ENCODE results near the gene CD1B.
"Not testable (repeated sequence)": the region's sequence is repeated elsewhere in the genome, so short reads cannot be mapped to it uniquely, and the experiment has no call there.

The CD1B gene

GRCh38 chr1:158283965-158284364, 47.4 kb downstream of the CD1B start:
- Histone ChIP-seq H3K9me3 (ENCODE audit: insufficient read depth, low read depth, low read length) (peaks cover 2% of the 10 kb centered on the region; the same call in 1 of the 2 replicates), H3K4me2 (ENCODE audit: low read depth, low read length, poor library complexity, severe bottlenecking) (peak overlapping the region; percentile 7), H3F3A (ENCODE audit: low read depth) (no peaks in the 10 kb centered on the region), H3K4me3 (ENCODE audit: low read length, poor library complexity, severe bottlenecking) (no peak overlapping the region), H3K9me2 (replicated peaks; ENCODE audit: low read depth, low read length) (no peaks in the 10 kb centered on the region), H3K79me2 (ENCODE audit: insufficient read depth, low read length) (no peaks in the 10 kb centered on the region), H3K36me3 (ENCODE audit: insufficient read depth, low read length) (no peaks in the 10 kb centered on the region), H3K9ac (ENCODE audit: low read depth, low read length, poor library complexity, severe bottlenecking) (peak overlapping the region; percentile 4), H2AFZ (ENCODE audit: low read length) (no peak overlapping the region), H3K27me3 (ENCODE audit: insufficient read depth, low read length, poor library complexity, severe bottlenecking) (no peaks in the 10 kb centered on the region), H3K4me1 (ENCODE audit: insufficient read depth, low read length, poor library complexity, severe bottlenecking) (peaks cover 54% of the 10 kb centered on the region), H4K20me1 (ENCODE audit: insufficient read depth, low read length, poor library complexity, severe bottlenecking) (no peaks in the 10 kb centered on the region)
- TF ChIP-seq EZH2phosphoT487 (IDR thresholded peaks at IDR 0.05; ENCODE audit: borderline replicate concordance): no peak
- TF ChIP-seq, protein P1, sequence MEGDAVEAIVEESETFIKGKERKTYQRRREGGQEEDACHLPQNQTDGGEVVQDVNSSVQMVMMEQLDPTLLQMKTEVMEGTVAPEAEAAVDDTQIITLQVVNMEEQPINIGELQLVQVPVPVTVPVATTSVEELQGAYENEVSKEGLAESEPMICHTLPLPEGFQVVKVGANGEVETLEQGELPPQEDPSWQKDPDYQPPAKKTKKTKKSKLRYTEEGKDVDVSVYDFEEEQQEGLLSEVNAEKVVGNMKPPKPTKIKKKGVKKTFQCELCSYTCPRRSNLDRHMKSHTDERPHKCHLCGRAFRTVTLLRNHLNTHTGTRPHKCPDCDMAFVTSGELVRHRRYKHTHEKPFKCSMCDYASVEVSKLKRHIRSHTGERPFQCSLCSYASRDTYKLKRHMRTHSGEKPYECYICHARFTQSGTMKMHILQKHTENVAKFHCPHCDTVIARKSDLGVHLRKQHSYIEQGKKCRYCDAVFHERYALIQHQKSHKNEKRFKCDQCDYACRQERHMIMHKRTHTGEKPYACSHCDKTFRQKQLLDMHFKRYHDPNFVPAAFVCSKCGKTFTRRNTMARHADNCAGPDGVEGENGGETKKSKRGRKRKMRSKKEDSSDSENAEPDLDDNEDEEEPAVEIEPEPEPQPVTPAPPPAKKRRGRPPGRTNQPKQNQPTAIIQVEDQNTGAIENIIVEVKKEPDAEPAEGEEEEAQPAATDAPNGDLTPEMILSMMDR (conservative IDR thresholded peaks at IDR 0.05; ENCODE audit: low read length): no peak

GRCh38 chr1:158282421-158282820, 48.9 kb downstream of the CD1B start:
- not testable (repeated sequence) for H3K9me3 ChIP-seq (ENCODE audit: insufficient read depth, low read depth, low read length); H3K9ac ChIP-seq (ENCODE audit: low read depth, low read length, poor library complexity, severe bottlenecking); H3K9me2 ChIP-seq (replicated peaks; ENCODE audit: low read depth, low read length); H3K4me3 ChIP-seq (ENCODE audit: low read length, poor library complexity, severe bottlenecking); H3K36me3 ChIP-seq (ENCODE audit: insufficient read depth, low read length); H2AFZ ChIP-seq (ENCODE audit: low read length); H3K27me3 ChIP-seq (ENCODE audit: insufficient read depth, low read length, poor library complexity, severe bottlenecking); H3K4me2 ChIP-seq (ENCODE audit: low read depth, low read length, poor library complexity, severe bottlenecking); H3K79me2 ChIP-seq (ENCODE audit: insufficient read depth, low read length); H3F3A ChIP-seq (ENCODE audit: low read depth); H4K20me1 ChIP-seq (ENCODE audit: insufficient read depth, low read length, poor library complexity, severe bottlenecking)
- TF ChIP-seq, protein P1 (conservative IDR thresholded peaks at IDR 0.05; ENCODE audit: low read length): peak; percentile 47
- H3K4me1 ChIP-seq (ENCODE audit: insufficient read depth, low read length, poor library complexity, severe bottlenecking): peaks cover 46% of the 10 kb centered on the region
